ENCODE data around the gene PRSS8. TPM values are rescaled to one million over a fixed set of nuclear protein-coding genes. Genes with fewer than 3 reads are reported as not detected.
"Not testable (repeated sequence)": the region's sequence is repeated elsewhere in the genome, so short reads cannot be mapped to it uniquely, and the experiment has no call there.

Gene PRSS8
- total and polyA plus RNA-seq, 2 donors from 2014 or later = 64.6 to 187 TPM

- H3K4me3 ChIP-seq (ENCODE audit: low read length in 3 of 3) = peak overlapping the region; percentile 35 to 72 (median 39)
- peak; percentile 92 for FAIRE-seq
These were observed 6.8 kb upstream of the PRSS8 start for GRCh38 chr16:31142109-31143010.

GRCh38 chr16:31141489-31142108, 6.1 kb upstream of the PRSS8 start:
- FAIRE-seq (no peak), DNase-seq (peak in 2 of 5 donors; percentile 85)
- H3K4me1 ChIP-seq (ENCODE audit: control insufficient read depth in 2 of 3, insufficient read depth in 2 of 3, low read depth in 1 of 3, low read length in 3 of 3) = peaks cover 0 to 22% (median 7%) of the 10 kb centered on the region in 3 donors
- intact Hi-C loops (cut with DNase I) = no loop called here
- no peak for TF ChIP-seq CTCF (IDR thresholded peaks at IDR 0.05; ENCODE audit: borderline replicate concordance, extremely low read depth, insufficient read depth)
- H3K9ac ChIP-seq (ENCODE audit: low read length in 3 of 3) = peak overlapping the region in 2 of 3 donors; percentile 9 to 59
- no peaks in the 10 kb centered on the region for H3K36me3 ChIP-seq (ENCODE audit: control insufficient read depth in 2 of 3, insufficient read depth in 3 of 3, low read length in 3 of 3)
- H3K4me3 ChIP-seq (ENCODE audit: low read length in 3 of 3) = peak overlapping the region; percentile 35 to 72 (median 39)
- peak overlapping the region; percentile 66 to 77 for H3K27ac ChIP-seq (ENCODE audit: low read depth in 2 of 2, low read length in 2 of 2)
- no peaks in the 10 kb centered on the region for H3K9me3 ChIP-seq (ENCODE audit: control insufficient read depth in 2 of 3, insufficient read depth in 1 of 3, low read length in 3 of 3)
- H3K27me3 ChIP-seq (ENCODE audit: control insufficient read depth, insufficient read depth, low read length) = no peaks in the 10 kb centered on the region

More at GRCh38 chr16:31142109-31143010, 6.8 kb upstream of the PRSS8 start:
- H3K27ac ChIP-seq (ENCODE audit: low read depth in 2 of 2, low read length in 2 of 2) = peak overlapping the region; percentile 66 to 77
- intact Hi-C loops (cut with DNase I) = no loop called here
- no peaks in the 10 kb centered on the region for H3K9me3 ChIP-seq (ENCODE audit: control insufficient read depth in 2 of 3, insufficient read depth in 1 of 3, low read length in 3 of 3)
- DNase-seq = peak; percentile 100
- TF ChIP-seq CTCF (IDR thresholded peaks at IDR 0.05; ENCODE audit: borderline replicate concordance, extremely low read depth, insufficient read depth) = peak; percentile 96
- peaks cover 0 to 22% (median 7%) of the 10 kb centered on the region in 3 donors for H3K4me1 ChIP-seq (ENCODE audit: control insufficient read depth in 2 of 3, insufficient read depth in 2 of 3, low read depth in 1 of 3, low read length in 3 of 3)
- no peaks in the 10 kb centered on the region for H3K36me3 ChIP-seq (ENCODE audit: control insufficient read depth in 2 of 3, insufficient read depth in 3 of 3, low read length in 3 of 3)
- H3K9ac ChIP-seq (ENCODE audit: low read length in 3 of 3) = peak overlapping the region; percentile 9 to 59 (median 25)
- no peaks in the 10 kb centered on the region for H3K27me3 ChIP-seq (ENCODE audit: control insufficient read depth, insufficient read depth, low read length)

GRCh38 chr16:31141071-31141469, 5.5 kb upstream of the PRSS8 start:
- Histone ChIP-seq H3K27ac (ENCODE audit: low read depth in 2 of 2, low read length in 2 of 2) (peak overlapping the region; percentile 66 to 77), H3K4me1 (ENCODE audit: control insufficient read depth in 2 of 3, insufficient read depth in 2 of 3, low read depth in 1 of 3, low read length in 3 of 3) (peaks cover 0 to 23% (median 10%) of the 10 kb centered on the region in 3 donors), H3K9ac (ENCODE audit: low read length in 3 of 3) (peak overlapping the region in 1 of 3 donors; percentile 59)
- intact Hi-C loops (cut with DNase I); H3K27me3 ChIP-seq (ENCODE audit: control insufficient read depth, insufficient read depth, low read length); H3K9me3 ChIP-seq (ENCODE audit: control insufficient read depth in 2 of 3, insufficient read depth in 1 of 3, low read length in 3 of 3); DNase-seq; FAIRE-seq; H3K36me3 ChIP-seq (ENCODE audit: control insufficient read depth in 2 of 3, insufficient read depth in 3 of 3, low read length in 3 of 3); H3K4me3 ChIP-seq (ENCODE audit: low read length in 3 of 3): not testable (repeated sequence)

Data from kidney (tissue), 14 donors.